ENCODE data around the gene NAGPA.

DNA sequence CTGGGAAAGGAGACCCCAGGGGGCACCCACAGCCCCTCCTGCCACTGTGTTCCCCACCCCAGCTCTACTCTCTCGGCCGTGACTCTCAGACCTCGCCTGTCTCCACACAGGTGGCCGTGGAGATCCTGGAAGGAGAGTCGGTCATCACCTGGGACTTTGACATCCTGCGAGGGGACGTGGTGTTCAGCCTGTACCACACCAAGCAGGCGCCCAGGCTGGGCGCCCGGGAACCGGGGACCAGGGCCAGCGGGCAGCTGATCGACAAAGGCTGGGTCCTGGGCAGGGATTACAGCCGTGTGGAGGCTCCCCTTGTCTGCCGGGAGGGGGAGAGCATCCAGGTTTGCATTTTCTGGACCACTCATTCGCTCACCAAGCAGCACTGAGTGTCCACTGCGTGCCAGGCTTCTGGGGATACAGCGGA lies 25.4 kb downstream of the NAGPA start:
- no peak for TF ChIP-seq SIN3A (IDR thresholded peaks at IDR 0.05; ENCODE audit: borderline replicate concordance, low read depth, low read length)
- TF ChIP-seq, protein P1, sequence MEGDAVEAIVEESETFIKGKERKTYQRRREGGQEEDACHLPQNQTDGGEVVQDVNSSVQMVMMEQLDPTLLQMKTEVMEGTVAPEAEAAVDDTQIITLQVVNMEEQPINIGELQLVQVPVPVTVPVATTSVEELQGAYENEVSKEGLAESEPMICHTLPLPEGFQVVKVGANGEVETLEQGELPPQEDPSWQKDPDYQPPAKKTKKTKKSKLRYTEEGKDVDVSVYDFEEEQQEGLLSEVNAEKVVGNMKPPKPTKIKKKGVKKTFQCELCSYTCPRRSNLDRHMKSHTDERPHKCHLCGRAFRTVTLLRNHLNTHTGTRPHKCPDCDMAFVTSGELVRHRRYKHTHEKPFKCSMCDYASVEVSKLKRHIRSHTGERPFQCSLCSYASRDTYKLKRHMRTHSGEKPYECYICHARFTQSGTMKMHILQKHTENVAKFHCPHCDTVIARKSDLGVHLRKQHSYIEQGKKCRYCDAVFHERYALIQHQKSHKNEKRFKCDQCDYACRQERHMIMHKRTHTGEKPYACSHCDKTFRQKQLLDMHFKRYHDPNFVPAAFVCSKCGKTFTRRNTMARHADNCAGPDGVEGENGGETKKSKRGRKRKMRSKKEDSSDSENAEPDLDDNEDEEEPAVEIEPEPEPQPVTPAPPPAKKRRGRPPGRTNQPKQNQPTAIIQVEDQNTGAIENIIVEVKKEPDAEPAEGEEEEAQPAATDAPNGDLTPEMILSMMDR (IDR thresholded peaks at IDR 0.05) = no peak
- no peak for TF ChIP-seq EP300 (IDR thresholded peaks at IDR 0.05; ENCODE audit: borderline replicate concordance in 1 of 2, low read depth in 1 of 2, low read length in 1 of 2)
- TF ChIP-seq POLR2AphosphoS5 (IDR thresholded peaks at IDR 0.05; ENCODE audit: low read depth, low read length) = no peak
- TF ChIP-seq MXI1 (IDR thresholded peaks at IDR 0.05; ENCODE audit: low read depth, low read length) = no peak
- no peak for TF ChIP-seq TEAD4 (IDR thresholded peaks at IDR 0.05; ENCODE audit: borderline replicate concordance, insufficient read depth)
- no peak for TF ChIP-seq SMC3 (IDR thresholded peaks at IDR 0.05; ENCODE audit: low read depth, low read length)
- TF ChIP-seq YY1 (IDR thresholded peaks at IDR 0.05; ENCODE audit: low read depth) = no peak
- TF ChIP-seq, protein P2, sequence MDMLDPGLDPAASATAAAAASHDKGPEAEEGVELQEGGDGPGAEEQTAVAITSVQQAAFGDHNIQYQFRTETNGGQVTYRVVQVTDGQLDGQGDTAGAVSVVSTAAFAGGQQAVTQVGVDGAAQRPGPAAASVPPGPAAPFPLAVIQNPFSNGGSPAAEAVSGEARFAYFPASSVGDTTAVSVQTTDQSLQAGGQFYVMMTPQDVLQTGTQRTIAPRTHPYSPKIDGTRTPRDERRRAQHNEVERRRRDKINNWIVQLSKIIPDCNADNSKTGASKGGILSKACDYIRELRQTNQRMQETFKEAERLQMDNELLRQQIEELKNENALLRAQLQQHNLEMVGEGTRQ (IDR thresholded peaks at IDR 0.05; ENCODE audit: borderline replicate concordance, low read depth, low read length) = no peak
- no peak for TF ChIP-seq RXRA (IDR thresholded peaks at IDR 0.05; ENCODE audit: borderline replicate concordance, low read depth)
- no peak for TF ChIP-seq ELF1 (IDR thresholded peaks at IDR 0.05)
- no peak for TF ChIP-seq GABPA (IDR thresholded peaks at IDR 0.05; ENCODE audit: low read depth)

Data from SK-N-SH (cell line).